NCI-H82 treated with DMSO at 0.1 percent for 48 hours (cell line): Measurements from ENCODE around the gene ETHE1.

ENCODE experiments used
- DNase-seq: peaks from one replicate; lab custom pipeline; 2025; ENCODE audit not compliant: unreplicated experiment; lab: John Stamatoyannopoulos, UW

ETHE1 gene

DNA sequence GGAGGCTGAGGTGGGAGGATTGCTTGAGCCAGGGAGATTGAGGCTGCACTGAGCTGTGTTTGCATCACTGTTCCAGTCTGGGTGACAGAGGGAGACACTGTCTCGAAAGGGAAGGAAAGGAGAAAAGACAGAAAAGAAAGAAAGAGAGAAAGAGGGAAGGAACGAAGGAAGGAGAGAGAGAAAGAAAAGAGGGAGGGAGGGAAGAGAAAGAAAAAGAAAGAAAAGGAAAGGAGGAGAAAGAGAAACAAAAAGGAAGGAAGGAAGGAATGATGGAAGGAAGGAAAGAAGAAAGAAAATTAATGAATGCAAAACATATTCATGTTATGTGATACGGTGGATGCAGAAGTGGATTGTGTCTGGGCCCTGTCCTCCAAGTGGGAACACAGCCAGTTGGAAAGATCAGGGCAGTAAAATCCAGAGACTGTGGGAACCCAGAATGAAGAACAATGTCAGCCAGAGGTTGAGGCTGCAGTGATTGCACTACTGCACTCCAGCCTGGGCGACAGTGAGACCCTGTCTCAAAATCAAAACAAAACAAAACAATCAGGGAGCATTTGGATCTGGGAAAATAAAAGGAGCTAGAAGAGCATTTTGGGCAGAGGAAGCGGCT, 28.7 kb downstream of the ETHE1 start:
- DNase-seq = no peak

GRCh38 chr19:43496960-43497359, 30.0 kb downstream of the ETHE1 start:
- DNase-seq = no peak

- no peak for DNase-seq
These were observed 31.9 kb downstream of the ETHE1 start for GRCh38 chr19:43495082-43495481.

DNA sequence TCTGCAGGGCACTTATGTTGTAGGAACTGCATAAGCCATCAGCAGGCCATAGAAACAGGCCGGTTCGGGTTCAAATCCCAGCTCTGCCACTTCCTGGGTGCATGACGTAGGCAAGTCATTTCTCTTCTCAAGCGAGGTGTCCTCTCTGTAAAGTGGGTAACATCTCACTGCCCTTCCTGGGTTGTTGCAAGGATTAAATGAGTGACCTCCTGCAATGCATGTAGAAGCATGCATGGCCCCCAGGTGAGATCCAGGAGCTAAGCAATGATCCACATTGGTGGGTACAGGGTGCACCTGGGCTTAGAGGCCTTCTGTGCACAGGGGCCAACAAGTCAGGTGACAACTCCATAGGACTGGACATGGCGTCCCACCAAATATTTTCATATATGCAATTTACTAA, 36.2 kb downstream of the ETHE1 start:
- no peak for DNase-seq

DNA sequence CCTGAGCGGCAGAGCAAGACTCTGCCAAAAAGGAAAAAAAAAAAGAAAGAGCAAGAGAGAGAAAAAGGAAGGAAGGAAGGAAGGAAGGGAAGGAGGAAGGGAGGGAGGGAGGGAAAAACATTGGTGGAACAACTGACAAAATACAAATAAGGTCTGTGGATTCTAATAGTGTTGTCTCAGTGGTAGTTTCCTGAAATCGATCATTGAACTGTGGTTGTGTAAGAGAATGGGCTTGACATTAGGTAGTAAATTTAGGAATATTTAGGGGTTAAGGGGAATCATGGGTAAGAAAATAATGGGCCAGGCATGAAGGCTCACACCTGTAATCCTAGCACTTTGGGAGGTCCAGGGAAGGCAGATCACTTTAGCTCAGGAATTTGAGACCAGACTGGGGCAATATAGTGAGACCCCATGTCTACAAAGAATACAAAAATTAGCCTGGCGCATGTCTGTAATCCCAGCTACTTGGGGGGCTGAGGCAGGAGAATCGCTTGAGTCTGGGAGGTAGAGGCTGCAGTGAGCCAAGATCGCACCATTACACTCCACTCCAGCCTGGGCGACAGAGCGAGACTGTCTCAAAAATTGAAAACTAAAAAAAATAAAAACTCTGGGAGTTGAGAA, 36.9 kb downstream of the ETHE1 start:
- no peak for DNase-seq

- no peak for DNase-seq
These were observed 37.7 kb downstream of the ETHE1 start for GRCh38 chr19:43489310-43489709.

DNA sequence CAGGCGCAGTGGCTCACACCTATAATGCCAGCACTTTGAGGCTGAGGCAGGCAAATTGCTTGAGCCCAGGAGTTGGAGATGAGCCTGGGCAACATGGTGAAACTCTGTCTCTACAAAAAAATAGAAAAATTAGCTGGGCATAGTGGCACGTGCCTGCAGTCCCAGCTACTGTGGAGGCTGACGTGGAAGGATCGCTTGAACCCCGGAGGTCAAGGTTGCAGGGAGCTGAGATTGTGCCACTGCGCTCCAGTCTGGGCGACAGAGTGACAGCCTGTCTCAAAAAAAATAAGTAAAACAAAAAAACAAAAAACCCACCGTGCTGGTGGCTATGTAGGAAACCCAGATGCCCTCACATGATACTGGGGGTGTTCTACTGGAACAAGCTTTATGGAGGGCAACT, 38.8 kb downstream of the ETHE1 start:
- DNase-seq = no peak

GRCh38 chr19:43486412-43486811, 40.6 kb downstream of the ETHE1 start:
- no peak for DNase-seq

DNA sequence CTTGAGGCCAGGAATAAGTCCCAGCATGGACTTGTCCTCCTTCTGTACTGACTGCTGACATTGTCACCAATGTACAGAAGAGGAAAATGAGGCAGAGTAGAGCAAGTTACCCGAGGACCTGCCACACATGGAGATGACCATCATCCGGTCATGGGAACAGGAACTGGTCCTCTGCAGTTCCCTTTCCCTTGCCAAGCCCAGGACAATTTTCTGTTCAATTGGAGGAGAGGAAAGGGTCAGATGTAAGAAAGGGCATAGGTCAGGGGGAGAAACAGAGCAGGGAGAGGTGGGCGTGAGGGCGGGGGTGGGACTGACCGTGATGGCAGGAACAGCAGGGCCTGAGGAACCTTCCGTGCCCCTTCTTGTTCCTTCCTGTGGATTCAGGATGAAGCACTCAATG, 41.0 kb downstream of the ETHE1 start:
- DNase-seq = no peak

- no peak for DNase-seq
These were observed 43.7 kb downstream of the ETHE1 start for GRCh38 chr19:43483281-43483680.

DNA sequence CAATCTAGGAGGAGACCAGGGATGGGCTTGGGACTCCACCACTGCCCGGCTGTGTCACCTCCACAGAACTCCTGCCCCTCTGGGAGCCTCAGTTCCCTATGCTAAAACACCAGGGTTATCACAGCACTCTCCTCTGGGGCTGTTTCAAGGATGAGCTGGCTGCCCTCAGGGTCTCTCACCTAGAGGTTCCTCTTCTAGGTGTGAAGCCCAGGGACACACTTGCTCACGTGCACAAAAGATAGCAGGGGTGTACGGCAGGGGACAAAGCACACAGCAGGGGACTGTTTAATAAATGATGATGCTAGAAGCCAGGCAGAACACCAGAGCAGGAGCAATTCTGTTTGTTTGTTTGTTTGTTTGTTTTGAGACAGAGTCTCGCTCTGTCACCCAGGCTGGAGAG, 44.8 kb downstream of the ETHE1 start:
- no peak for DNase-seq

DNA sequence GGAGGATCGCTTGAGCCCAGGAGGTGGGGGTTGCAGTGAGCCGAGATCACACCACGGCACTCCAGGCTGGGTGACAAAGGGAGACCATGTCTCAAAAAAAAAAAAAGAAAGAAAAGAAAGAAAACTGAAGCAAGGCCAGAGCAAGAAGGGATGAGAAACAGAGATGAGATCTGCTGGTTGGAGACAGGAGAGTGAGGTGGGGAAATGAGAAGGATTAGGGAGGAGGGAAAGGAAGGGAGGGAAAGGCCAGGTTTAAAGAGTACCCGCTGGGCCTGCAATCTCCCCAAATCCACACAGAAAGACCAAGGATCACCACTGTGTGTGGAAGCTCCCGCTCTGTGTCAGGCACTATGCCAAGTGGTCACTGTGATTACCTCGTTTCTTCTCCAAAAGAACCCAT, 45.3 kb downstream of the ETHE1 start:
- DNase-seq = no peak

DNA sequence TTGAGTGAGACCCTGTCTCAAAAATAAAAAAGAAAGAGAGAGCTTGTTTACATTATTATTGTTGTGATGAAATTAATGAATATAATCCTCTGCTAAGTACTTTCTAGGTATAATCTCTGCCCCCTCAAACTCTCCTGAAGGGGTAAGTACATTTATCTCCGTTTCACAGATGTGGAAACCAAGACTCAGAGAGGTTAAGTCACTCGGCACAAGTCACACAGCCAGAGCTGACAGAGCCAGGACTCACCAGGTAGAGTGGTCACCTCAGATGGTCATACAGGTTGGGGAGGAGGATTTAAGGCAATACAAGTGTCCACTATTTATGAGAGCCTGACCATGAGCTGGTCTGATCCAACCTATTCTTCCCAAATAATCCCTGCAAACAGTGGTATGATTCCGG, 46.4 kb downstream of the ETHE1 start:
- no peak for DNase-seq

DNA sequence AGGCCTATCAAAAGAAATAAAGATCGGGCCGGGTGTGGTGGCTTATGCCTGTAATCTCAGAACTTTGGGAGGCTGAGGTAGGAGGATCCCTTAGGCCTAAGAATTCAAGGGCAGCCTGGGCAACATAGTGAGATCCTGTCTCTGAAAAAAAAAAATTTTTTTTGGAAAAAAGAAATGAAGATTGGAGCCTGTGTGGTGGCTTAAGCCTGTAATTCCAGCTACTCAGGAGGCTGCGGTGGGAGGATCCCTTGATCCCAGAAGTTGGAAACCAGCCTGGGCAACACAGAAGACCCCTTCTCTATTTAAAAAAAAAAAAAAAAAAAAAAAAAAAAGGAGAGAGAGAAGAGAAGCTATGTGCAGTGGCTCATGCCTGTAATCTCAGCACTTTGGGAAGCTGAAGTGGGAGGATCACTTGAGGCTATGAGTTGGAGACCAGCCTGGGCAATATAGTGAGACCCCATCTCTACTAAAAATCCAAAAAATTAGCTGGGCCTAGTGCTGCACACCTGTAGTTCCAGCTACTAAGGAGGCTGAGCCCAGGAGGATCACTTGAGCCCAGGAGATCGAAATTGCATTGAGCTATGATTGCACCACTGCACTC, 46.9 kb downstream of the ETHE1 start:
- DNase-seq = no peak

DNA sequence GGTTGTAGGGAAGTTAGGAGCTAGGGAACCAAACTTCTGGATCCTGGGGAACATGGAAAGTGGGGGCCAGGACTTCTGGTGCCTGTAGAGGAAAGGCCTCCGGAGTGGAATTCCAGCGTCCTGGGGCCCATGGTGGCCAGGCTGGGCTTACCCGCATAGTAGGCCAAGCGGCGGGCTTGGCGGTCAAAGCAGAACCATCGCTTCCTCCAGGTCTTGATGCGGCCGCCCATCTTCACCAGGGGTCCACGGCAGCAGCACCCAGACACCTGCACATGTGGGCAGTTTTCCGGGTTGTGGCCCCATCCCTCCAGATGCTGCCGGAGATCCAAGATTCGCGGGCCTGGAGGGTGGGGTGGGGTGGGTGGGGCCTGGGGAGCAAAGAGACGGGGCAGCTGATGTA, 47.8 kb downstream of the ETHE1 start:
- no peak for DNase-seq

- no peak for DNase-seq
These were observed 48.7 kb downstream of the ETHE1 start for GRCh38 chr19:43478323-43478722.

DNA sequence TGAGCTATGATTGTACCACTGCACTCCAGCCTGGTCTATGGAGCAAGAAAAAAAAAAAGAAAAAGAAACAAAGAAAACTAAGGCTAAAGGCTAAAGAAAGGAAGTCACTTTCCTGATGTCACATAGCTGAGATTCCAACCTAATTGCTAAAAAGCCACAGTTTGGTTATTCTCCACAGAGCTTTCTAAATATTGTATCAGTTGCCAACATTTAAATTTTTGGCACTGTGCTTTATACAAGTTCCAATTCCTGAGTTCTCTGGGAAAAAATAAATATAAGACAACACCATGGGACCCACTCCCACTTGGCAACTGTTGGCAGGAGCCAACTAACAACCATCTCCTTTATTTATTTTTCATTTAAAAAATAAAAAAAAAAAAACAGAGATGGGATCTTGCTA, 50.4 kb downstream of the ETHE1 start:
- DNase-seq = no peak

DNA sequence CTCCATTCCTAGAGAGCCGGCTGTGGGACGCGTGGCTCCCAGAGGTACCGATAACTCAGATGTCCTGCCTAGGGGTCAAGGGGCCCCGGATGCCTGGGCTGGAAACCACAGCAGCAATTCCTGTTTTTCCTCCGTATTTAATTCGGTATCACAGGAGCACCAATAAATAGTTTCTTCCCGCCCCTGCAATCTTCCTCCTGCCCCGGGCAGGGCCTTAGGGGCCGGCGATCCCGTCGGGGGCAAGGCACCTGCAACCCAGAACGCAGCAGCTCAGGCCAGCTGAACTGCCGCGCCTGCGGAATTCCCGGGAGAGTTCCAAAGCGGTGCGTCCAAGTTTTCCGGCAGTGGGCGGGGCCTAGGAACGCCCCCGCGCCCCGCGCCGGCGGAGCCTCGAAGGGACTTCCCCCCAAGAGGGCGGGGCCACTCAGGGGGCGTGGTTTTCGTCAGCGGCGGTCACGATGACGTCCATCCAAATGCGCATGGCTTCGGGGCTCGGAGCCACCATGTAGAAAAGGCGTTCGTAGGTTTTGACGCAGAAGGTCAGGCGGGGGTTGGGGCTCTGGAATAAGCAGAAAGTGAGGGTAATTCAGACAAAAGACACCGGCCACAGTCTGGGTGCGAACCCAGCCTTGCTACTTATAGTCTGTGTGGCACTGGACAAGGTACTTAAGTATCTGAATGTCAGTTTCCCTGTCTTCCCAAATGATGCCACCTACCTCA, 51.9 kb downstream of the ETHE1 start:
- DNase-seq = peak; percentile 68

GRCh38 chr19:43474487-43474886, 52.5 kb downstream of the ETHE1 start:
- no peak for DNase-seq

GRCh38 chr19:43471091-43471490, 55.9 kb downstream of the ETHE1 start:
- no peak for DNase-seq

DNA sequence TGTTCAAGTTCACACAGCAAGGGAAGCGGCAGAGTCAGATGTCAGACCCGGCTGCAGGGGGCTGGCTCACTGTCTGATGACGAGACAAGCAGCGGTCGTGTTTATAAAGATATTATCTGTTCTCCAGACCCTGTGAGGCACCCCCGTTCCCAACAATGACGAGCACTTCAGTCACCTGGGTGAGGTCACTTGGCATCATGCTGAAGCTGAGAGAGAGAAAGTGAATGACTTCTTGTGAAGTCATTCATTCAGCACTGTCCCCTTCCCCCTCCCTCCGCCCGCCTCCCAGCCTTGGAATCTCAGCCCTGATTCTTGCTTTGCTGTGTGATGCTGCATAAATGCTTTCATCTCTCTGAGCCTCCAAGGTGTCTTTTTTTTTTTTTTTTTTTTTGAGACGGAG, 56.7 kb downstream of the ETHE1 start:
- DNase-seq = no peak

DNA sequence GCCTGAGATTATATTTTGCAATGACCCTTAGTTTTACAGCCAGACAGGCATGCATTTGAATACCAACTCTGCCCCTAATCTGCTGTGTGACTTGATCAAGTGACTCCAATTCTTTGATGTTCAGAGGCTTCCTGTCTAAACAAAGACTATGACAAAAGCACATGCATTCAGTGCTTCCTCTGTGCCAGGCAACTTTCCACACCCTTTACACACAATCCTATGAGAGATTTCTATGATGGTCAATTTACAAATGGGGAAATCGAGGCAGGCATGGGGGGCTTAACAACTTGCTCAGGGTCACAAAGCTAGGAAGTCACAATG, 57.9 kb downstream of the ETHE1 start:
- DNase-seq = no peak
